Activated CD8-positive, alpha-beta T cell treated with anti-CD3 and anti-CD28 coated beads for 36 hours (primary cell): ENCODE measurements around the gene STX2. TPM values are rescaled to one million over a fixed set of nuclear protein-coding genes. Genes with fewer than 3 reads are reported as not detected.
"Not testable (repeated sequence)": the region's sequence is repeated elsewhere in the genome, so short reads cannot be mapped to it uniquely, and the experiment has no call there.

Source experiments
- ATAC-seq: fragments of 200-7000 bp; cut with Tn5 transposase; one replicate; pipeline ENCODE4 v1.10.0; 2021; ENCODE audit warnings: mild to moderate bottlenecking, moderate library complexity
- CTCF ChIA-PET: fragments of 350-600 bp; sonication (Branson Sonifier 250); formaldehyde crosslinking; loops from one replicate; lab custom pipeline; 2021; ENCODE audit warnings: antibody characterized with exemption; lab: Charles Lee
- POLR2A ChIA-PET: fragments of 350-600 bp; sonication (Branson Sonifier 250); formaldehyde crosslinking; loops from one replicate; lab custom pipeline; 2021; ENCODE audit warnings: antibody characterized with exemption; lab: Charles Lee
- DNase-seq: peaks from one replicate; pipeline ENCODE4 v3.0.0-alpha.2; 2020
- H3K27ac Mint-ChIP-seq: one replicate; pipeline ENCODE4 v1.8.0; 2021; ENCODE audit warnings: mild to moderate bottlenecking, mixed read lengths
- H3K27me3 Mint-ChIP-seq: one replicate; pipeline ENCODE4 v1.8.0; 2021; ENCODE audit warnings: mixed read lengths
- H3K36me3 Mint-ChIP-seq: one replicate; pipeline ENCODE4 v1.8.0; 2021; ENCODE audit warnings: low read depth, mixed read lengths
- H3K4me1 Mint-ChIP-seq: one replicate; pipeline ENCODE4 v1.8.0; 2021; ENCODE audit warnings: low read depth, mixed read lengths
- H3K4me3 Mint-ChIP-seq: one replicate; pipeline ENCODE4 v1.8.0; 2021; ENCODE audit warnings: mild to moderate bottlenecking, moderate library complexity, mixed read lengths
- H3K9me3 Mint-ChIP-seq: one replicate; pipeline ENCODE4 v1.8.0; 2021; ENCODE audit warnings: mixed read lengths
- intact Hi-C: fragments of 100-400 bp; cut with micrococcal nuclease; formaldehyde crosslinking; loops from one replicate; pipeline ENCODE4 v1.10.0; 2022
- total RNA-seq, 2 experiments: library from RNA; stranded (reverse); gene quantifications; one replicate each; pipeline ENCODE4 v1.2.3, GENCODE V29; 2021
- TF ChIP-seq, protein P1 (sequence below): fragments of 200-600 bp; IDR thresholded peaks from one replicate; pipeline ENCODE4 v1.8.0; 2022; ENCODE audit warnings: antibody characterized with exemption, mild to moderate bottlenecking

The STX2 gene
- total RNA-seq, 2 experiments from 2014 or later, result 11.8 to 12.4 TPM

DNA sequence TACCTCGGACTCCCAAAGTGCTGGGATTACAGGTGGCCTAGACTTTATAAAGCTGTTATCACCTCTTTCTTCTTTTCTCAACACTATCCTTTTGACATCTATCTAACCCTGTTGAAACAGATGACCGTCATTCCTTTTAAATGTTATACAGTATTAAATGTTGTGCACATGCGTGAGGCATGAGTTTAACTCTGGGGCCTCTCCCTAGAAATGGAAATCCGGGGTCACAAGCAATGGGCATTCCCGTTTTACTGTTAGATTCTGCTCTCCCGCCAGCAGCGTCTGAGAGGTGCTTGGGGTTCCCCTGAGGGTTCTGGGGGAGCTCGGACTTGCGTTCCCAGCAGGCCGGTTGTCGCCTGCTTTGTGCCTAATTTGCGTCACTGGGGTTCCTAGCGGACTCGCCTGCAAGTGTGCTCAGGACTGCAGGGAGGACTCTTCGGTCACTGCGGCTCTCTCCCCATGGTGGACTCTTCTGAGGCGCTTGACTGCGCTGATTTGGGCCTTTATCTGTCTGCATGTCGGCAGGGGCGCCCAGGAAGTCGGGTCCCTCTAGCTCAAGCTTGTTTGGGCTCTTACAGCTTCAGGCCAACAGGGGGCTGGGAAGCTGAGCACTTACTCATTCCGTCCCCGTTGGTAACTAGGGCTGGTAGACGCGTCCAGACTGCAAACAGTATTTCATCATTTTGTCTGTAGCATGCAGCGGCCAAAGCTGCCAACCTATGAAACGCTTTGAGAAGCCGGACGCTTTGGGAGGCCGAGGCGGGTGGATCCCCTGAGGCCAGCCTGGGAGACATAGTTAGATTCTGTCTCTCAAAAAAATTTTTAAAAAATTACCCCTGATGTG, 31.6 kb upstream of the STX2 start:
- Mint-ChIP-seq H3K27me3 (no peaks in the 10 kb centered on the region), H3K36me3 (peaks cover 39% of the 10 kb centered on the region), H3K27ac (peak overlapping the region; percentile 98), H3K9me3 (peaks cover 1% of the 10 kb centered on the region), H3K4me3 (peak overlapping the region; percentile 87), H3K4me1 (peaks cover 41% of the 10 kb centered on the region)
- DNase-seq (peak; percentile 88), ATAC-seq (peak; percentile 71)
- POLR2A ChIA-PET, result interaction anchor here (0.8 to 2.5 kb wide), 10 partner anchors 8 to 94 kb away, joined by 3 to 15 read pairs (median 4); partner anchors contain the start of gene STX2
- TF ChIP-seq, protein P1, sequence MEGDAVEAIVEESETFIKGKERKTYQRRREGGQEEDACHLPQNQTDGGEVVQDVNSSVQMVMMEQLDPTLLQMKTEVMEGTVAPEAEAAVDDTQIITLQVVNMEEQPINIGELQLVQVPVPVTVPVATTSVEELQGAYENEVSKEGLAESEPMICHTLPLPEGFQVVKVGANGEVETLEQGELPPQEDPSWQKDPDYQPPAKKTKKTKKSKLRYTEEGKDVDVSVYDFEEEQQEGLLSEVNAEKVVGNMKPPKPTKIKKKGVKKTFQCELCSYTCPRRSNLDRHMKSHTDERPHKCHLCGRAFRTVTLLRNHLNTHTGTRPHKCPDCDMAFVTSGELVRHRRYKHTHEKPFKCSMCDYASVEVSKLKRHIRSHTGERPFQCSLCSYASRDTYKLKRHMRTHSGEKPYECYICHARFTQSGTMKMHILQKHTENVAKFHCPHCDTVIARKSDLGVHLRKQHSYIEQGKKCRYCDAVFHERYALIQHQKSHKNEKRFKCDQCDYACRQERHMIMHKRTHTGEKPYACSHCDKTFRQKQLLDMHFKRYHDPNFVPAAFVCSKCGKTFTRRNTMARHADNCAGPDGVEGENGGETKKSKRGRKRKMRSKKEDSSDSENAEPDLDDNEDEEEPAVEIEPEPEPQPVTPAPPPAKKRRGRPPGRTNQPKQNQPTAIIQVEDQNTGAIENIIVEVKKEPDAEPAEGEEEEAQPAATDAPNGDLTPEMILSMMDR, result peak; percentile 72
- intact Hi-C loops, result loop anchor here (5.0 kb wide), 1 partner anchor 33 kb away; the partner anchor contains the start of gene STX2
- CTCF ChIA-PET, result interaction anchor here (0.9 to 1.7 kb wide), 5 partner anchors 11 to 54 kb away, joined by 3 to 21 read pairs (median 3); no protein-coding TSS in a partner anchor

DNA sequence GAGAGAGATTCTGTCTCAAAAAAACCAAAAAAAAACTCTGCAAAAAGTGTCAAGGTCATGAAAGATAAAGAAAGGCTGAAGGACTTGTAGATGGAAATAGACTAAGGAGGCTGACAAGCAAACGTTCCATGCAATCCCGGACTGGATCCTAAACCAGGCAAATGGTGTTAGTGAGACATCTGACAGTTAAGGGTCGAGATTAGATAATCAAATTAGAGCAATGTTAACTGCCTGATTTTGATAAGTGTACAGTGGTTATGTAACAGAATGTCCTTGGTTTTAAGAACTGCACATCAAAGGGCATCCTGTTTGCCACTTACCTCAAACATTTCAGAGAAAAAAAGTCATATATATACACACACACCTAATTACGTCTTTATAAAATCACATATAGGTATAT, 29.4 kb upstream of the STX2 start:
- Mint-ChIP-seq H3K27ac (peak overlapping the region; percentile 46), H3K4me1 (peaks cover 23% of the 10 kb centered on the region), H3K9me3 (peaks cover 1% of the 10 kb centered on the region), H3K4me3 (no peak overlapping the region), H3K27me3 (no peaks in the 10 kb centered on the region), H3K36me3 (peaks cover 16% of the 10 kb centered on the region)
- ATAC-seq, result no peak
- no peak for DNase-seq
- TF ChIP-seq, protein P1, result no peak
- CTCF ChIA-PET, result no interaction called here
- POLR2A ChIA-PET, result interaction anchor here (1.0 to 1.7 kb wide), 2 partner anchors 12 to 22 kb away, joined by 3 read pairs; no protein-coding TSS in a partner anchor
- intact Hi-C loops, result no loop called here

DNA sequence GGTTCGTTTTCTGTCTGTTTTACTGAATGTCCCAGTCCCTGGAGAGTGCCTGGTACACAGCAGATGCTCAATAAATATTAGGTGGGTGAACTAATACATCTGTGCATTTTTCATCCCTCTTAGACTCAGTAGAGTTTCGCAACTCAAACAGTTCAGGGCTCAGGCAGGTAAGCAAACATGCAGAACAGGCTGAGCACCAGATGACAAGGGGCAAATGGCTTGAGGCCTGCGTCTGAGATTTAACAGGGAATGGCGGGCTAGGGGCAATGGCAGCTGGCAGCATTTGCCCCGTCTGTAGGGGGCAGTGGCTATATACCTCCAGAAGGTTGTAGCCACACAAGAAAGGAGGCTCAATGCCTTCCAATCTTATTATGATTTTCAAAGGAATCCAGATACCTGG, 24.2 kb upstream of the STX2 start:
- Mint-ChIP-seq H3K9me3 (peaks cover 1% of the 10 kb centered on the region), H3K4me1 (peaks cover 7% of the 10 kb centered on the region), H3K4me3 (no peak overlapping the region), H3K27me3 (no peaks in the 10 kb centered on the region), H3K36me3 (peaks cover 1% of the 10 kb centered on the region), H3K27ac (no peak overlapping the region)
- TF ChIP-seq, protein P1, result no peak
- DNase-seq (no peak), ATAC-seq (no peak)
- intact Hi-C loops, result no loop called here
- ChIA-PET CTCF (no interaction called here), POLR2A (interaction anchor here (1.9 kb wide), 1 partner anchor 8 kb away, joined by 4 read pairs; no protein-coding TSS in a partner anchor)

DNA sequence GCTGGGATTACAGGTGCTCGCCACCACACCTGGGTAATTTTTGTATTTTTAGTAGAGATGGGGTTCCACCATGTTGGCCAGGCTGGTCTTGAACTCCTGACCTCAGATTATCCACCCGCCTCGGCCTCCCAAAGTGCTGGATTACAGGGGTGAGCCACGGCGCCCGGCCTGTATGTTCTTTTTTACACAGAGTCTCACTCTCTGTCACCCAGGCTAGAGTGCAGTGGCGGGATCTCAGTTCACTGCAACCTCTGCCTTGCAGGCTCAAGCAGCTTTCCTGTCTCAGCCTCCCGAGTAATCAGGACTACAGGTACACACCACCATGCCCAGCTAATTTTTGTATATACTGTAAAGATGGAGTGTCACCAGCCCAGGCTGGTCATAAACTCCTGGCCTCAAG, 23.7 kb upstream of the STX2 start:
- H3K36me3 Mint-ChIP-seq, ATAC-seq, CTCF ChIA-PET, H3K27me3 Mint-ChIP-seq, H3K27ac Mint-ChIP-seq, DNase-seq, H3K4me1 Mint-ChIP-seq, H3K4me3 Mint-ChIP-seq, intact Hi-C loops, H3K9me3 Mint-ChIP-seq: not testable (repeated sequence)
- POLR2A ChIA-PET, result interaction anchor here (1.9 kb wide), 1 partner anchor 8 kb away, joined by 4 read pairs; no protein-coding TSS in a partner anchor

DNA sequence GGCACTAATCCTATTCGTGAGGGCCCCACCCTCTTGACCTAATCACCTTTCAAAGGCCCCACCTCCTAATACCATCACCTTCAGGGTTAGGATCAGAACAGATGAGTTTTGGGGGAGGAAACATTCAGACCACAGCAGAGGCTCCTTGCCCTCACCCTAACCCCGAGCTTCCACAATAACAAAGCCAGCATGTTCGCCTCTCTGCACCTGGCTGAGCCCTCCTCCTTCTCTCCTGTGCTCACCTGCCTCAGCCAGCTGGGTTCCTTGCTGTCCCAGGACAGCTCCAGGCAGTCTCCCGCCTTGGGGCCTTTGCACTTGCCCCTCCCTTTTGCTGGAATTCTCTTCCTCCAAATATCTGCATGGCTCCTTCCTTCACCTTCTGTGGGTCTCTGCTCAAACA, 23.1 kb upstream of the STX2 start:
- ChIA-PET CTCF (no interaction called here), POLR2A (interaction anchor here (1.9 kb wide), 1 partner anchor 9 kb away, joined by 4 read pairs; no protein-coding TSS in a partner anchor)
- TF ChIP-seq, protein P1, result no peak
- DNase-seq (no peak), ATAC-seq (no peak)
- no peak overlapping the region for H3K27ac Mint-ChIP-seq
- H3K27me3 Mint-ChIP-seq, result no peaks in the 10 kb centered on the region
- intact Hi-C loops, result no loop called here
- no peaks in the 10 kb centered on the region for H3K36me3 Mint-ChIP-seq
- H3K4me3 Mint-ChIP-seq, result no peak overlapping the region
- peaks cover 2% of the 10 kb centered on the region for H3K4me1 Mint-ChIP-seq
- H3K9me3 Mint-ChIP-seq, result peaks cover 6% of the 10 kb centered on the region
